Measurements from ENCODE around the gene OPHN1.
"Not testable (repeated sequence)": the region's sequence is repeated elsewhere in the genome, so short reads cannot be mapped to it uniquely, and the experiment has no call there.

The OPHN1 gene

GRCh38 chrX:68363984-68364383 is 69.3 kb downstream of the OPHN1 start:
- no peak for DNase-seq (ENCODE audit: low read depth in 2 of 2)

- no peak for DNase-seq (ENCODE audit: low read depth in 2 of 2)
Measured at GRCh38 chrX:68358679-68359078, 74.6 kb downstream of the OPHN1 start.

GRCh38 chrX:68355629-68355920 is 77.7 kb downstream of the OPHN1 start:
- no peak for DNase-seq (ENCODE audit: low read depth in 2 of 2)

GRCh38 chrX:68354879-68355628 is 78.2 kb downstream of the OPHN1 start:
- DNase-seq (ENCODE audit: low read depth in 2 of 2), result no peak

GRCh38 chrX:68345025-68345424 is 88.3 kb downstream of the OPHN1 start:
- DNase-seq (ENCODE audit: low read depth in 2 of 2), result no peak

GRCh38 chrX:68343551-68343950 is 89.7 kb downstream of the OPHN1 start:
- DNase-seq (ENCODE audit: low read depth in 2 of 2), result no peak

GRCh38 chrX:68332201-68332731 is 101.0 kb downstream of the OPHN1 start:
- DNase-seq (ENCODE audit: low read depth in 2 of 2), result no peak

GRCh38 chrX:68326841-68327240 is 106.5 kb downstream of the OPHN1 start:
- not testable (repeated sequence) for DNase-seq (ENCODE audit: low read depth in 2 of 2)

- DNase-seq (ENCODE audit: low read depth in 2 of 2), result no peak
Measured at GRCh38 chrX:68307769-68308168, 125.5 kb downstream of the OPHN1 start.

- DNase-seq (ENCODE audit: low read depth in 2 of 2), result no peak
Measured at GRCh38 chrX:68304602-68305001, 128.7 kb downstream of the OPHN1 start.

GRCh38 chrX:68299898-68300297 is 133.4 kb downstream of the OPHN1 start:
- DNase-seq (ENCODE audit: low read depth in 2 of 2), result no peak

- no peak for DNase-seq (ENCODE audit: low read depth in 2 of 2)
Measured at GRCh38 chrX:68292471-68292870, 140.8 kb downstream of the OPHN1 start.

- no peak for DNase-seq (ENCODE audit: low read depth in 2 of 2)
Measured at GRCh38 chrX:68288127-68288526, 145.2 kb downstream of the OPHN1 start.

- DNase-seq (ENCODE audit: low read depth in 2 of 2), result no peak
Measured at GRCh38 chrX:68287419-68287818, 145.9 kb downstream of the OPHN1 start.

- no peak for DNase-seq (ENCODE audit: low read depth in 2 of 2)
Measured at GRCh38 chrX:68286980-68287379, 146.3 kb downstream of the OPHN1 start.

- DNase-seq (ENCODE audit: low read depth in 2 of 2), result no peak
Measured at GRCh38 chrX:68286076-68286475, 147.2 kb downstream of the OPHN1 start.

- DNase-seq (ENCODE audit: low read depth in 2 of 2), result no peak
Measured at GRCh38 chrX:68284281-68284904, 148.9 kb downstream of the OPHN1 start.

GRCh38 chrX:68273887-68274286 is 159.4 kb downstream of the OPHN1 start:
- no peak for DNase-seq (ENCODE audit: low read depth in 2 of 2)

- DNase-seq (ENCODE audit: low read depth in 2 of 2), result not testable (repeated sequence)
Measured at GRCh38 chrX:68264793-68265192, 168.5 kb downstream of the OPHN1 start.

GRCh38 chrX:68261060-68261672 is 172.1 kb downstream of the OPHN1 start:
- no peak for DNase-seq (ENCODE audit: low read depth in 2 of 2)

GRCh38 chrX:68256990-68257389 is 176.3 kb downstream of the OPHN1 start:
- DNase-seq (ENCODE audit: low read depth in 2 of 2), result no peak

- DNase-seq (ENCODE audit: low read depth in 2 of 2), result no peak
Measured at GRCh38 chrX:68254738-68255645, 178.3 kb downstream of the OPHN1 start.

Data from stimulated activated CD4-positive, alpha-beta T cell treated with anti-CD3 and anti-CD28 coated beads, Interleukin-4, amount 100 ng/mL, for 48 hours (primary cell).